ENCODE data around the gene PDE8B. TPM values are rescaled to one million over a fixed set of nuclear protein-coding genes. Genes with fewer than 3 reads are reported as not detected.
"Not testable (repeated sequence)": the region's sequence is repeated elsewhere in the genome, so short reads cannot be mapped to it uniquely, and the experiment has no call there.

Gene PDE8B
- total RNA-seq, 2 donors from 2014 or later: 0.07 to 0.36 TPM

DNA sequence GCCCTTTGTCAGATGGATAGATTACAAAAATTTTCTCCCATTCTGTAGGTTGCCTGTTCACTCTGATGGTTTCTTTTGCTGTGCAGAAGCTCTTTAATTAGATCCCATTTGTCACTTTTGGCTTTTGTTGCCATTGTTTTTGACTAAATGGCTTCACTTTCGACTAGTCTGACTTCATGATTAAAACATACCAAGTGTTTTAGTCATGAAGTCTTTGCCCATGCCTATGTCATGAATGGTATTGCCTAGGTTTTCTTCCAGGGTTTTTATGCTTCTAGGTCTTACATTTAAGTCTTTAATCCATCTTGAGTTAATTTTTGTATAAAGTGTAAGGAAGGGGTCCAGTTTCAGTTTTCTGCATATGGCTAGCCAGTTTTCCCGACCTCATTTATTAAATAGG is 172.9 kb downstream of the PDE8B start:
- peaks cover 6 to 12% of the 10 kb centered on the region in 2 donors for H3K36me3 Mint-ChIP-seq (ENCODE audit: insufficient read depth in 2 of 2)
- not testable (repeated sequence) for DNase-seq; H3K4me3 Mint-ChIP-seq; H3K27me3 Mint-ChIP-seq (ENCODE audit: low read depth); H3K9me3 Mint-ChIP-seq; ATAC-seq (replicated peaks in 1 of 2); H3K27ac Mint-ChIP-seq
- H3K4me1 Mint-ChIP-seq (ENCODE audit: low read depth): peaks cover 34% of the 10 kb centered on the region

DNA sequence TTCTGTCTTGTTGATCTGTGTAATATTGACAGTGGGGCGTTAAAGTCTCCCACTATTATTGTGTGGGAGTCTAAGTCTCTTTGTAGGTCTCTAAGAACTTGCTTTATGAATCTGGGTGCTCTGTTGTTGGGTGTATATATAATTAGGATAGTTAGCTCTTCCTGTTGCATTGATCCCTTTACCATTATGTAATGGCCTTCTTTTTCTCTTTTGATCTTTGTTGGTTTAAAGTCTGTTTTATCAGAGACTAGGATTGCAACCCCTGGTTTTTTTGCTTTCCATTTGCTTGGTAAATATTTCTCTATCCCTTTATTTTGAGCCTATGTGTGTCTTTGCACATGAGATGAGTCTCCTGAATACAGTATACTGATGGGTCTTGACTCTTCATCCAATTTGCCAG is 175.9 kb downstream of the PDE8B start:
- H3K36me3 Mint-ChIP-seq (ENCODE audit: insufficient read depth in 2 of 2); H3K4me3 Mint-ChIP-seq; DNase-seq; H3K4me1 Mint-ChIP-seq (ENCODE audit: low read depth); ATAC-seq (replicated peaks in 1 of 2); H3K27me3 Mint-ChIP-seq (ENCODE audit: low read depth); H3K9me3 Mint-ChIP-seq; H3K27ac Mint-ChIP-seq: not testable (repeated sequence)

DNA sequence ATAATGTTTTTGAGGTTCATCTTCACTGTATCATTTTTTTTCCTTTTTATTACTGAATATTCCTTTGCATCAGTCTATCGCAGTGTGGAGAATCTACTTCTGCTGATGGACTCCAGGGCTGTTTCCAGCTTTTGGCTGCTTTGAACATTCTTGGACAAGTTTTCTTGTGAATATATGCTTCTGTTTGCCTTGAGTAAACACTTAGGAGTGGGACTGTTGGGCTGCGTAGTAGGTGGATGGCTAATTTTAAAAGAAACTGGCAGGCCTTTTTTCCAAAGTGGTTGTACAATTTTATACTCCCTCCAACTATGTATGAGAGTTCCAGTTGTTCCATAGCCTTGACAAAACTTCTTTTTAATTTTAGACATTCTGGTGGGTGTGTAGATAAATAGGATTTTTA is 179.3 kb downstream of the PDE8B start:
- ATAC-seq (replicated peaks in 1 of 2): no peak
- DNase-seq: no peak
- H3K4me3 Mint-ChIP-seq: no peak overlapping the region
- H3K9me3 Mint-ChIP-seq: no peaks in the 10 kb centered on the region
- H3K27me3 Mint-ChIP-seq (ENCODE audit: low read depth): peaks cover 8% of the 10 kb centered on the region
- no peak overlapping the region for H3K27ac Mint-ChIP-seq
- H3K4me1 Mint-ChIP-seq (ENCODE audit: low read depth): peaks cover 5% of the 10 kb centered on the region
- H3K36me3 Mint-ChIP-seq (ENCODE audit: insufficient read depth in 2 of 2): peaks cover 1 to 2% of the 10 kb centered on the region in 2 donors

DNA sequence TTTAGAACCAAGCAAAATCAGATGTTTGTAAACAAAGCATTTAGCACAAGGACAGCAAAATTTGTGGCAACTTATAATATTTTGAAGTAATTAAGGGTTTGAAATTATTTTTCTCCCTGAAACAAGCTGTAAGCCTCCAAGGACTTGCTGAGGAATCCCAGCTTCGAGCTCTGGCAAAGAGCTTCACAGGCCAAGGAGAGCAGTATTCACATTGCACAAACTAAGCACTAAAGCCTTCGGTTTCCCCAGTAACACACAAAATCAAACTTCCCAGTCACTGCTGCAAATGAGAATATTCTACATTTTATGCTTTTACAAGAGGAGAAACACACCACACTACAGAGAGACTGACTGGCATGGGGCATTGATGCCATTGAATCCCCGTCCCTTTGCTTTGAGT is 179.7 kb downstream of the PDE8B start:
- peaks cover 8% of the 10 kb centered on the region for H3K27me3 Mint-ChIP-seq (ENCODE audit: low read depth)
- H3K9me3 Mint-ChIP-seq: no peaks in the 10 kb centered on the region
- ATAC-seq (replicated peaks in 1 of 2) (no peak), DNase-seq (no peak)
- peaks cover 5% of the 10 kb centered on the region for H3K4me1 Mint-ChIP-seq (ENCODE audit: low read depth)
- H3K36me3 Mint-ChIP-seq (ENCODE audit: insufficient read depth in 2 of 2): peaks cover 1 to 2% of the 10 kb centered on the region in 2 donors
- H3K4me3 Mint-ChIP-seq: no peak overlapping the region
- H3K27ac Mint-ChIP-seq: no peak overlapping the region

DNA sequence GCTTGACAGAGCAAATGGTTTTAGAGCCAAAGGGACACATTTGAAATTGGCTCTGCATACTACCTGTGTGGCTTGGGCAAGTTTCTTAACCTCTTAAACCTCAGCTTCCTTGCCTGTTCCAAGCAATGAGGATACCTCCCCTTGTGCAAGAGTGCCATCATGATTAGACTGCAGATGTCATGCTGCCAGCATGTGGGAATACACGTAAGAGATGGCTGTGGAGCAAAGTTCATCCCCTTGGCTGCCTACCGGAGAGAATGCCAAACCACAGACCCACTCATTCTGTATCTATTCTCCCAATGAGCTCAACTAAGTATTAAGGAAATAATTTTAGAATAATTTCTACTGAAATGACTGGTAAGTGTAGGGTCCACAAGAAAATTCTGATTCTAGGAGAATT is 180.3 kb downstream of the PDE8B start:
- peaks cover 8% of the 10 kb centered on the region for H3K27me3 Mint-ChIP-seq (ENCODE audit: low read depth)
- H3K36me3 Mint-ChIP-seq (ENCODE audit: insufficient read depth in 2 of 2): peaks cover 0 to 1% of the 10 kb centered on the region in 2 donors
- ATAC-seq (replicated peaks in 1 of 2): no peak
- peaks cover 7% of the 10 kb centered on the region for H3K4me1 Mint-ChIP-seq (ENCODE audit: low read depth)
- no peak overlapping the region for H3K27ac Mint-ChIP-seq
- no peak overlapping the region for H3K4me3 Mint-ChIP-seq
- H3K9me3 Mint-ChIP-seq: no peaks in the 10 kb centered on the region
- no peak for DNase-seq

DNA sequence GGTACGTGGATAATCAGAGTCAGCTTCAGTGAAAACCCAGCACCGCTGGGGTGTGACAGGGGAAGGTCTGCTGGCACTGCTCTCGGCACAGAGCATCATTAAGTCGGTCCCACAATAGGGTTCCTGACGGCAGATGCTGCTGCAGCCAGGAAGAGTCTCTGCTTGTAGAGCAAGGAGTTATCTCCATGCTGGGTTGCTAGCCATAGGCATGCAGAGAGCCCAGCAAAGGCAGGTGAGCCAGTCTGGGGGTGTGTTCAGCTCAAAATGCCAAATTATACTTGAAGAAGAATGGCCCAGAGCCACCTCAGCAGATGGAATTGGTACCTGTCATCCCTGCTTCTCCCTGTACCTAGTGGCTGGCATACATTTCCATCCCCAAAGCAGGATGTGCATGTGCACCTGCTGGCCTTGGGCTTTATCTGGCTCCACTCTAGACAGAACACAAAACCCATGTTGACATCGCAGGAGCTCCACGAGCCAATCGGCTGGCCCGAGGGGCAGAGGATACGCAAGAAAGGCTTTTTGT is 180.8 kb downstream of the PDE8B start:
- Mint-ChIP-seq H3K4me3 (no peak overlapping the region), H3K9me3 (no peaks in the 10 kb centered on the region), H3K36me3 (ENCODE audit: insufficient read depth in 2 of 2) (peaks cover 0 to 1% of the 10 kb centered on the region in 2 donors), H3K27me3 (ENCODE audit: low read depth) (peaks cover 8% of the 10 kb centered on the region), H3K27ac (no peak overlapping the region), H3K4me1 (ENCODE audit: low read depth) (peaks cover 12% of the 10 kb centered on the region)
- ATAC-seq (replicated peaks in 1 of 2) (no peak), DNase-seq (no peak)

DNA sequence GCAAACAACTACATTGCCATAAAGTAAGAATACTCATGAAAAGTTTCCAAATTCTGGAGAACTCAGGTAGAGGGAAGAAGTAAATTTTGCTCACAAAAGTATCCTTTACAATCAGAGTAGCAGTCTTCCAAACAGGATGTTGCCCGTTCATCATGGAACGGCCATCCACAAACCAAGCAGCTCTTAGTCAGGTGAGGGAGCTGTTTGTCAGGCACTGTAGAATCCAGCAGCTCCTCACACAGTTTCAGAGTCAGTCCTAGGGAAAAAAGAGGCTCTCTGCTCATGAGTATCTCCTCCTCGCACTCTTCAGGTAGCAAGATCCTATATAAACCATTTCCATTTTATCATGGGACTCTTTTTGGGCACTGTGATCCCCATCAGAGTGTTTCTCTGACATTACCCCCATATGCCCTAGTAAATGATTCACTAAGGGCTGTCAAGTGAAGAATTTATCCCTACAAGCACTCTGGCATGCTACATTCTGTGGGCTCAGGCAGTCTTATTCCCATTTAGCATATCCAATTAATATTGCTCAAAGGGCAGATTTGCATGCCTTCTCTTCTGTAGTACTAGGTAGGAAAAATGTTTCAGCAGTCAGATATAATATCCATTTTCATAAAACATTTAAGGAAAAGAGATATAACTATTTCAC is 183.7 kb downstream of the PDE8B start:
- ATAC-seq (replicated peaks in 1 of 2) (no peak), DNase-seq (no peak)
- Mint-ChIP-seq H3K4me1 (ENCODE audit: low read depth) (peaks cover 16% of the 10 kb centered on the region), H3K9me3 (no peaks in the 10 kb centered on the region), H3K4me3 (no peak overlapping the region), H3K27me3 (ENCODE audit: low read depth) (no peaks in the 10 kb centered on the region), H3K27ac (no peak overlapping the region), H3K36me3 (ENCODE audit: insufficient read depth in 2 of 2) (no peaks in the 10 kb centered on the region)

DNA sequence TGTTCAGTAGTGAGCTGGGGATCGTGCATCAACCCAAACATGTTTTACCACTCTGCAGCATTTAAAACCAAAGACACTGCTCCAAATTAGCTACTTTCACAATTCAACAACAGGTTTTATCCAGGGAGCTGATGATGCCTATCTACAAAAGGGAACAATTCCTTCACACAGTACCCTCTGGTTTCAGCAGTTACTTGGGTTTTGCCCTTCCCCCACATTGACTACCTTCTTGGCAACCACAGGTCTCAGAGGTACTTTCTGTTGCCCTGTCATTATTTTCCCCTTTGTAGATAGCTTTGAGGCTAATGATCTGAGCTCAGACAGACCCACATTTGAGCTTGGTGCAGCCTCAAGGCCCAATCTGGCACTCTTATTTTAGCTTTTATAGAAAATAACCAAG is 185.5 kb downstream of the PDE8B start:
- Mint-ChIP-seq H3K27me3 (ENCODE audit: low read depth) (peaks cover 2% of the 10 kb centered on the region), H3K4me3 (no peak overlapping the region), H3K27ac (no peak overlapping the region), H3K4me1 (ENCODE audit: low read depth) (peaks cover 16% of the 10 kb centered on the region), H3K36me3 (ENCODE audit: insufficient read depth in 2 of 2) (no peaks in the 10 kb centered on the region), H3K9me3 (no peaks in the 10 kb centered on the region)
- no peak for DNase-seq
- ATAC-seq (replicated peaks in 1 of 2): peak; percentile 47 to 53

DNA sequence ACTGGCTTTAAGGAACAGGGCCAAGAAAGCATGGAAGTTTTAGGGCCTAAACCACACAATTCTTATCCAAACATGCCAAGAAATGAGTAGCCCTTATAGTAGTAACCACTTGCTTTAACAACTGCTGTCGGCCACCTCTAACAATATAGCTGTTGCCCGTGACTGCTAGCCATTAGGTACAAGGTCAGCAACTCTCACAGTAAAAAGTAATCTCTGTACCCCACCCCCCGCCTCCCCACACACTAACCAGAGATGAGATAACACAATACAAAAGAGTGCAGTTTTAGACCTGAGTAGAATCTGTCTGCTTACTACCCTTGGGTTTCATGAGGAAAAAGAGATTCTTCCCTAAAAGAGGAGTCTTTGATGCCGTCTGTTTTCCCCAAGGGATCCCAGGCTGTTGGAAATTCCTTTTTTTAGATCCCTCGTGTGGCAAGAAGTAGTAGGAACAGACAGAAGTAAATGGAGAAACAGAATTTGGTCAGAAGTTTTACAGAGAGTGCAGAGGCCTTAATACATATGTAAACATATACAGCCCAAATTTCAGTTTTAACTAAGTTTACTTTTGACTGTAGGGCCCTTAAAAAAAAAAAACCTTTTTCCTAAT is 187.3 kb downstream of the PDE8B start:
- no peaks in the 10 kb centered on the region for H3K9me3 Mint-ChIP-seq
- no peak overlapping the region for H3K27ac Mint-ChIP-seq
- peaks cover 9% of the 10 kb centered on the region for H3K27me3 Mint-ChIP-seq (ENCODE audit: low read depth)
- H3K36me3 Mint-ChIP-seq (ENCODE audit: insufficient read depth in 2 of 2): no peaks in the 10 kb centered on the region
- peaks cover 11% of the 10 kb centered on the region for H3K4me1 Mint-ChIP-seq (ENCODE audit: low read depth)
- ATAC-seq (replicated peaks in 1 of 2) (no peak), DNase-seq (no peak)
- H3K4me3 Mint-ChIP-seq: no peak overlapping the region

DNA sequence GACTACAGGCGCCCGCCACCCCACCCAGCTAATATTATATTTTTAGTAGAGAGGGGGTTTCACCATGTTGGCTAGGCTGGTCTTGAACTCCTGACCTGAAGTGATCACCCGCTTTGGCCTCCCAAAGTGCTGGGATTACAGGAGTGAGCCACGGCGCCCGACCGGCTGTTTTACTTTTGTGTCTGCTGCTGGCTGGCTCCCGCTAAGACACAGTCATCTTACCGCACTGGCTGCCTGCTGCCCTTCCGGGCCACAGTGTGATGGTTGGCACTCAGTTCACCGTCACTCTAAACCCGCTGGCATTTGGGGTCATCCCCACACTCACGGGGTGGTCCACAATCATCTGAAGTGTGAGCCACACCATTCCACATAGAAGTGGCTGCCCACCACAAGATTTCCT is 188.0 kb downstream of the PDE8B start:
- no peaks in the 10 kb centered on the region for H3K36me3 Mint-ChIP-seq (ENCODE audit: insufficient read depth in 2 of 2)
- ATAC-seq (replicated peaks in 1 of 2) (no peak), DNase-seq (no peak)
- H3K9me3 Mint-ChIP-seq: no peaks in the 10 kb centered on the region
- H3K27ac Mint-ChIP-seq: no peak overlapping the region
- no peak overlapping the region for H3K4me3 Mint-ChIP-seq
- H3K4me1 Mint-ChIP-seq (ENCODE audit: low read depth): peaks cover 11% of the 10 kb centered on the region
- peaks cover 9% of the 10 kb centered on the region for H3K27me3 Mint-ChIP-seq (ENCODE audit: low read depth)

DNA sequence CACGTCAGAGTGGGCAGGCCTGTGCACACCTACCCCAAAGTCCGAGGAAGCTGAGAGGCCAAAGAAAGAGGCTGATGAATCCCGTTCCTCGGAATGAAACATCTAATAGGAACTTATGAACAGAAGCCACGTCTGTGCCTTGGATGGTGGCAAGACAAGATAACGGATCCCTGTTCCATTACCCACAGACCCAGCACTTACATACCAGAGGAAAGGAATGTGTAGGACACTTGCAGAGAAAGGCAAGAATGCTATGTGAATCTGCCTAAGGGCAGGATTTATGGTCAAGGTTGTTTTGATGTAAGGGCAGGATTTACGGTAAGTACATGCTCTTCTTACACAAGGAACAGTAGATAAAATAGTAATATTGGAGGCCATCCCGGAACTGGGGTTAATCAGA is 188.4 kb downstream of the PDE8B start:
- ATAC-seq (replicated peaks in 1 of 2): no peak
- DNase-seq: no peak
- Mint-ChIP-seq H3K4me3 (no peak overlapping the region), H3K27ac (no peak overlapping the region), H3K36me3 (ENCODE audit: insufficient read depth in 2 of 2) (no peaks in the 10 kb centered on the region), H3K27me3 (ENCODE audit: low read depth) (peaks cover 9% of the 10 kb centered on the region), H3K4me1 (ENCODE audit: low read depth) (peaks cover 11% of the 10 kb centered on the region), H3K9me3 (no peaks in the 10 kb centered on the region)

DNA sequence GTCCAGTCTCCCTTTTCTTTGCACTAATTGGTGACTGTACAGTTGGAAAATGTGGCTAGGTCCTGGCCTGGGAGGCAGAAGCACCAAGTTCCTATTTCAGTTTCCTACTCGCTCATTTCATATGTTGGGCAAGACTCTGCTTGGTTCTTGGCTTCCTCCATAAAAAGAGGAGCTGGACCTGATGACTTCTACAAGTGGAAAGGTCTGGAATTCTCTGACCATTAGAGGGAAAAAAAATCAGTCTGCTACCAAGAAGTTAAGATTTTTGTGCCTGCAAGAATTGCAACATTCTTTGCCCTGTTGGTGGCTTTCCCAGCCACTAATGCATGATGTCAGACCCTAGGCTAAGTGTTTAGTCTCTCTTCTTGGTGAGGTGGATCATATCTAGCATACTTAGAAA is 190.2 kb downstream of the PDE8B start:
- no peaks in the 10 kb centered on the region for H3K9me3 Mint-ChIP-seq
- H3K4me3 Mint-ChIP-seq: no peak overlapping the region
- no peak overlapping the region for H3K27ac Mint-ChIP-seq
- H3K4me1 Mint-ChIP-seq (ENCODE audit: low read depth): peaks cover 11% of the 10 kb centered on the region
- H3K27me3 Mint-ChIP-seq (ENCODE audit: low read depth): peaks cover 9% of the 10 kb centered on the region
- ATAC-seq (replicated peaks in 1 of 2) (no peak), DNase-seq (no peak)
- no peaks in the 10 kb centered on the region for H3K36me3 Mint-ChIP-seq (ENCODE audit: insufficient read depth in 2 of 2)

DNA sequence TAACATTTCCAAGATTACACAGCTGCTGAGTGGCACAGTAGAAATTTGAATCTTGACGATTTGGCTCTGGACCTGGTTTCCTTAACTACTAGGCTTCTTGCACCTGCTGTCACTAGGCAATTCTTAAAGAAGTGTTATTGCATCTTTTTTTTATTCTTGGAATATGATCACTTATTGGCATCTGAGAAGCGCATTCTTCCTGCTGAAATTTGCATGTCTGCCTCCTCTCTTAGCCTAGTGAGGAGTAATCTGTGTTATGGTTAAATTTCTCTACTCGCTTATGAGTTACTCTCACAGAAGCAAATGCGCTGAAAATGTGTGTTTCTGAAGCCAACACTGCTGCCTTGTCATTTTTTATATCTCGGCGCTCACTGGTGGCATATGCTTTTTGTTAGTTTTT is 192.3 kb downstream of the PDE8B start:
- H3K4me3 Mint-ChIP-seq: no peak overlapping the region
- no peaks in the 10 kb centered on the region for H3K9me3 Mint-ChIP-seq
- peaks cover 9% of the 10 kb centered on the region for H3K27me3 Mint-ChIP-seq (ENCODE audit: low read depth)
- no peaks in the 10 kb centered on the region for H3K4me1 Mint-ChIP-seq (ENCODE audit: low read depth)
- no peak overlapping the region for H3K27ac Mint-ChIP-seq
- ATAC-seq (replicated peaks in 1 of 2) (no peak), DNase-seq (no peak)
- no peaks in the 10 kb centered on the region for H3K36me3 Mint-ChIP-seq (ENCODE audit: insufficient read depth in 2 of 2)

DNA sequence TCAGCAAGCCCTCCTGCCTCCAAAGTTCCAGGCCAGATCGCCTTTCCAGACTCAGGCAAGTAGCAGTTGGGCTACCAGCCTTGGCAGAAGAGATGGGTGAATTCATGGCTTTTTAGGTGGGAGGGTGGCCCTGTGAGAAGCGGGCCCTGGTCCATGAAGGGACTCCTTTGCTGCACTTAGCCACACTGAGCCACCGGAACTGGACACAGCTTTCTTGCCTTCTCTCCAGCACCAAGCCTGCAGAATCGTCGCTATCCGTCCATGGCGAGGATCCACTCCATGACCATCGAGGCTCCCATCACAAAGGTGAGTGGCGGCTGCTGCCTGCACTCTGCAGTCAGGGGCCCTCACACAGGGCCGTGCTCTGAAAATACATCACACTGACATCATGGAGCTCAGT is 196.7 kb downstream of the PDE8B start:
- DNase-seq (no peak), ATAC-seq (replicated peaks in 1 of 2) (no peak)
- H3K36me3 Mint-ChIP-seq (ENCODE audit: insufficient read depth in 2 of 2): no peaks in the 10 kb centered on the region
- H3K4me1 Mint-ChIP-seq (ENCODE audit: low read depth): no peaks in the 10 kb centered on the region
- no peak overlapping the region for H3K4me3 Mint-ChIP-seq
- no peak overlapping the region for H3K27ac Mint-ChIP-seq
- no peaks in the 10 kb centered on the region for H3K9me3 Mint-ChIP-seq
- no peaks in the 10 kb centered on the region for H3K27me3 Mint-ChIP-seq (ENCODE audit: low read depth)
